Right lung (tissue), 5 donors: ENCODE results near the gene ACTR2. TPM values are rescaled to one million over a fixed set of nuclear protein-coding genes. Genes with fewer than 3 reads are reported as not detected.
A peak's percentile ranks its signal among the peaks of the same experiment; 100 is the strongest.
"Not testable (repeated sequence)": the region's sequence is repeated elsewhere in the genome, so short reads cannot be mapped to it uniquely, and the experiment has no call there.

ENCODE experiments used
- DNase-seq, 2 donors: peaks; one replicate each; pipeline ENCODE4 v3.0.0-alpha.2; 2013
- polyA plus RNA-seq, 5 donors: library from polyadenylated mRNA; unstranded; fragments of 120-200 nt; gene quantifications; one replicate each; pipeline versions ENCODE4 v1.2.1 to v1.2.3, GENCODE V29; 2013; ENCODE audit warnings: inconsistent platforms in 1 of 5, low replicate concordance in 1 of 5; ENCODE audit not compliant: insufficient read length in 5 of 5, insufficient read depth in 1 of 5

Gene ACTR2
- polyA plus RNA-seq, 5 donors: 152 to 208 (median 185) TPM

DNA sequence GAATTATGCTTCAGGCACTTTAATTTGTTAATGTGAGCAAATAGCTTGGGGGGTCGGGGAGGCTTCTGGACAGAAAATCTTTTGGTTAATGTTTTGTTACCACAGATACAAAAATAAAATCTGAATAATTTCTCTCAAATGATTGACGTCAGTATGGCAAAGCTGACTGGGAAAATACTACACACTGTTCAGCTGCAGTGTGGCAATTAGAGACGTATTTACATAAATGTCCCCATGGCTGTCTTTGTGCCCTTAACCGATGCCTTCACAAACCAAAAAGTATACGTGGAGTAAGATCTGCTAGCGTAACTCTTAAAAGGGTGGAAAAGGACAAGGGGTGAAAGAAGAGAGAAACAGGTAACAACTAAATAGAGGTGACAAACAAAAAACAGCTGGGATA, 83.4 kb downstream of the ACTR2 start:
- no peak for DNase-seq

DNA sequence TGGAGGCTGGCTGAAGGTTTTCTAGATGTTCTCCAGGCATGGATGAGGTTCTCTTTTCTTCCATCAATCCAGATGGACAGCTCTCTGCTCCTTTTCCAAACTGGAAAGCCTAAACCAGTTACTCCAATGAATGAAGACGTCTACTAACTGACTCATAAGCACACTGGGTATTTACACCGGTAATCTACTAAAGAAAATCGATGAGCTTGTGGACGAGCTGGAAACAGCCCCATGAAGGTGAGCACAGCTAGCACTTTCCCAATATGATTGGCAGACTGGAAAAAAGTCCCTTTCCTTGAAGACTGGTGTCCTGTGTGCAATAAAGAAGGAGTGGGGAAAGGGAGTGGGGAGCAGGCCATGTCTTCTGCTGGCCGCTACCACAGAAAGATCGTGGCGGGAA, 84.0 kb downstream of the ACTR2 start:
- no peak for DNase-seq

DNA sequence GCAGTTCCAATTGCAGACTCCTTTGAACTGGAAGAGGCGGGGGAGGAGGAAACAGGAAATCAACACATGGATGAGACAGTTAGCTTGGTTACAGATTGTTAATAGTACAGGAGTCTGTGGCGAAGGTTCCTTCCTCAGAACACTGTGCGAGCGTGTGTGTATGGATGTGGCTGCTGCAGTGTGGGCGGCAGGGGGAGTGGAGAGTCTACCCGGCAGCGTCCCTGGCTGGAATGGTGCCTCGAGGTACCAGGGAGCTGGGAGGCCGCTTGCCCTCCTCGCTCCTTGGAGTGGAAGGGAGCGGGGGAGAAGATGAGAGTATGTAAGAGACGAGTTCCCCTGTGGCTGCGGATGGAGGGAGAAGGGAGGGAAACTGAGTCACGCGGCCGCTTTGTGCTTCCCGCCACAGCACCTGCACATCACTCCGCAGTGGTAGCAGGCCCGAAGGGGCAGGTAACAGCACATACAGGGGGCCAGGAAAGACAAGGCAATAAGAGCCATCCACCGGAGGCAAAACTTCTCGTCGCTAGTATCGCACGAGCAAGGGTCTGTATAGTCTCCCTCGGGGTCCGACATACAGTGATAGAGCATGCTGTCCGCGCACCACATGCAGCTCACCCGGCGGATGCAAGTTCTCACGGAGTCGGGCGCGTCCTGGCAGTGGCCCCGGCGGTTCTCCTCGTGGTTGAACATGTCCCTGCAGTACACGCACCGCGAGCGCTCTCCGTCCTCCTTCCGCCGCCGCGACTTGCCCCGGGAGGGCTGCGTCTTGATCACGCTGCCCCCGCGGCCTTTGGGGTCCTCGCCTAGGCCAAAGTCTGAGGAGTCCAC, 85.7 kb downstream of the ACTR2 start:
- no peak for DNase-seq

DNA sequence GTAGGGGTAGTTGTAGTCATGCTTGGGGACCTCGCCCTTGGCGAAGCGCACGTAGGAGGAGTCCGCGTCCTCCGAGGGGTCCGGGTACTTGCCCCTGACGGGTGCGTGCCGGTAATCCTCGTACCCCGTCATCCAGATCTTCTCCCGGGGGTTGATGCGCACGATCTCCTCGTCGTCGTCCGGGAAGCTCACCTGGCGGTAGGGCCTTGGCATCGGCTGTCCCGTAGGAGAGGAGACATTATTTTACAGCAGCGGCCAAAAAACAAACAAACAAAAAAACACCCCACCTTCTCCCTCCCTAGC, 86.3 kb downstream of the ACTR2 start:
- DNase-seq: no peak

GRCh38 chr2:65314801-65315441, 87.3 kb downstream of the ACTR2 start:
- no peak for DNase-seq

DNA sequence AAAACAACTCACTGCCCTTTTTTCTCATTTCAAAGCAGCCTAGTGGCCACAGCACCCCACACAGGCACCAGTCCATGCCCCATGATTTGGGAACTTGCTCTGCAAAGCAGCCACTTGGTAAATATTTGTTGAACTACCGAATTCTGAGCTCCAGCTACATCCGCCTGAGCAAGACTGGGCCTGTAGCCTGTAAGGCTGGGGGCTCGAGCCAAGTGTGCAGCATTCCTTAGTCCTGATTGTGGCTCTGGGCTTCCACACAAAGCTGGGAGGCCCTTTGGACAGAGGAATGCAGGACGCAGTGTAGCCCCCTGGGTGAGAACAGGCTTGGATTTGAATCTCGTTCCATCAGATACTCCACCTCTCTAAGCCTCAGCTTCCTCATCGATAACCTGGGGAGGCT, 88.4 kb downstream of the ACTR2 start:
- peak; percentile 28 to 31 for DNase-seq

DNA sequence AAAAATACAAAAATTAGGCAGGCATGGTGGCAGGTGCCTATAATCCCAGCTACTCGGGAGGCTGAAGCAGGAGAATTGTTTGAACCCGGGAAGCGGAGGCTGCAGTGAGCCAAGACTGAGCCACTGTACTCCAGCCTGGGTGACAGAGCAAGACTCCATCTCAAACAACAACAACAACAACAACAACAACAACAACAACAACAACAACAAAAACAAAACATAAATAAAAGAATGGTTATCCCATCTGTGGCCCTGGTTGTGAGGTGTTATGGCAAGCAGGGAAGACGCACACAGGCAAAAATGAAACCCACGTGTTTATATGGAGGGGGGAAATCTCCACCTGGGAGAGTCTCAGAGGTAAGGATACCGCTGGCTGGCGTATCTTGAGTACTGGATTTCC, 89.7 kb downstream of the ACTR2 start:
- not testable (repeated sequence) for DNase-seq

DNA sequence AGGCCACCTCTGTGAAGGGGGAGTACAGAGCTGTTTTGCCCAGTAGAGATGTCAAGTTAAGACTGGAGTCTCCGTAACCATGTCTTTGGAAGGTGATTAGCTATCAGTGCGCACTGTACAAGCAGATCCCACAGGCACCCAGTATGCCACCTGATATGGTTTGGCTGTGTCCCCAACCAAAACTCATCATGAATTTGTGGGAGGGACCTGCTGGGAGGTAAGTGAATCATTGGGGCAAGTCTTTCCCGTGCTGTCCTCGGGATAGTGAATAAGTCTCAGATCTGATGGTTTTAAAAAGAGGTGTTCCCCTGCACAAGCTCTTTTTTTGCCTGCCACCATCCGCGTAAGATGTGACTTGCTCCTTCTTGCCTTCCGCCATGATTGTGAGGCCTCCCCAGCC, 90.2 kb downstream of the ACTR2 start:
- DNase-seq: no peak

- no peak for DNase-seq
Observed at GRCh38 chr2:65319072-65319673, 91.5 kb downstream of the ACTR2 start.

DNA sequence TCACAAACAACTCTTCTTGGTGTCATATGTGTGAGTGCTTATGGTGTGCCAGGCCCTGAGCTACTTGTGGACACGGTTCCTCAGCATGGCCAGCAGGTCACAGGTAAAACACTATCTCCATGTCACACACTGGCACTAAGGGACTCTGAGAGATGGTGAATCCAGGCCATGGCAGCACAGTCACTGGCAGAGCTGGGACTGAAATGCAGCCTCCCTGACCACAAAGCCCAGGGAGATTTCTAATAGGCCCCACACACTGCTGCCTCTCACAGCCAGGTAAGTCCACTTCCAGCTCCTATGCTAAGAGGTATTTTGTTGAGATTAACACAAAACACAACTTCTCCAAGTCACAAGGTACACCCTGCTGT, 92.0 kb downstream of the ACTR2 start:
- no peak for DNase-seq

GRCh38 chr2:65320042-65320725, 92.6 kb downstream of the ACTR2 start:
- no peak for DNase-seq

Other genes starting within 250 kb of the ACTR2 start
- gene SLC1A4, start 238.4 kb upstream of the ACTR2 start, polyA plus RNA-seq: 1 to 10 TPM; 4.6 to 8.0 (median 7.9) TPM
- gene CEP68, start 171.4 kb upstream of the ACTR2 start, polyA plus RNA-seq: 10 to 100 TPM; 21.4 to 32.0 (median 29.7) TPM
- gene RAB1A, start 97.7 kb upstream of the ACTR2 start, polyA plus RNA-seq: 100 to 1,000 TPM; 166 to 187 (median 171) TPM
- gene SPRED2, start 204.8 kb downstream of the ACTR2 start, polyA plus RNA-seq: 10 to 100 TPM; 27.3 to 39.5 (median 34.7) TPM